Chondrocyte (in vitro differentiated cells): Measurements from ENCODE around the gene ABAT. TPM values are rescaled to one million over a fixed set of nuclear protein-coding genes. Genes with fewer than 3 reads are reported as not detected.

Source experiments
- DNase-seq: peaks from one replicate; pipeline ENCODE4 v3.0.0; 2021; ENCODE audit warnings: mixed read lengths, low spot score
- H3K27ac Mint-ChIP-seq: one replicate; pipeline ENCODE4 v1.8.0; 2021; ENCODE audit warnings: mild to moderate bottlenecking, moderate library complexity, mixed read lengths; ENCODE audit not compliant: unreplicated experiment
- H3K27me3 Mint-ChIP-seq: 2 replicates; pipeline ENCODE4 v1.8.0; 2021; ENCODE audit warnings: low read depth, mixed read lengths
- H3K36me3 Mint-ChIP-seq: 2 replicates; pipeline ENCODE4 v1.8.0; 2021; ENCODE audit warnings: low read depth, mixed read lengths
- H3K4me1 Mint-ChIP-seq: 2 replicates; pipeline ENCODE4 v1.8.0; 2021; ENCODE audit warnings: low read depth, mild to moderate bottlenecking, mixed read lengths
- H3K4me3 Mint-ChIP-seq: one replicate; pipeline ENCODE4 v1.8.0; 2021; ENCODE audit warnings: mild to moderate bottlenecking, moderate library complexity, mixed read lengths; ENCODE audit not compliant: unreplicated experiment
- H3K9me3 Mint-ChIP-seq: 2 replicates; pipeline ENCODE4 v1.8.0; 2021; ENCODE audit warnings: low read depth, mixed read lengths
- total RNA-seq: library from RNA; stranded (reverse); gene quantifications from 3 replicates; pipeline ENCODE4 v1.2.1, GENCODE V29; 2021
- TF ChIP-seq, protein P1 (sequence below): fragments of 200-600 bp; sonication (generic); IDR thresholded peaks from 2 replicates; pipeline ENCODE4 v1.5.0; 2021; ENCODE audit warnings: antibody characterized with exemption, mild to moderate bottlenecking, moderate library complexity

The ABAT gene
- total RNA-seq, 1 donor from 2014 or later = 2.1 TPM

GRCh38 chr16:8762254-8762653 lies 87.8 kb downstream of the ABAT start:
- Mint-ChIP-seq H3K4me3 (no peak overlapping the region), H3K9me3 (no peaks in the 10 kb centered on the region), H3K27me3 (no peaks in the 10 kb centered on the region), H3K4me1 (no peaks in the 10 kb centered on the region), H3K27ac (no peak overlapping the region), H3K36me3 (no peaks in the 10 kb centered on the region)
- no peak for DNase-seq
- TF ChIP-seq, protein P1, sequence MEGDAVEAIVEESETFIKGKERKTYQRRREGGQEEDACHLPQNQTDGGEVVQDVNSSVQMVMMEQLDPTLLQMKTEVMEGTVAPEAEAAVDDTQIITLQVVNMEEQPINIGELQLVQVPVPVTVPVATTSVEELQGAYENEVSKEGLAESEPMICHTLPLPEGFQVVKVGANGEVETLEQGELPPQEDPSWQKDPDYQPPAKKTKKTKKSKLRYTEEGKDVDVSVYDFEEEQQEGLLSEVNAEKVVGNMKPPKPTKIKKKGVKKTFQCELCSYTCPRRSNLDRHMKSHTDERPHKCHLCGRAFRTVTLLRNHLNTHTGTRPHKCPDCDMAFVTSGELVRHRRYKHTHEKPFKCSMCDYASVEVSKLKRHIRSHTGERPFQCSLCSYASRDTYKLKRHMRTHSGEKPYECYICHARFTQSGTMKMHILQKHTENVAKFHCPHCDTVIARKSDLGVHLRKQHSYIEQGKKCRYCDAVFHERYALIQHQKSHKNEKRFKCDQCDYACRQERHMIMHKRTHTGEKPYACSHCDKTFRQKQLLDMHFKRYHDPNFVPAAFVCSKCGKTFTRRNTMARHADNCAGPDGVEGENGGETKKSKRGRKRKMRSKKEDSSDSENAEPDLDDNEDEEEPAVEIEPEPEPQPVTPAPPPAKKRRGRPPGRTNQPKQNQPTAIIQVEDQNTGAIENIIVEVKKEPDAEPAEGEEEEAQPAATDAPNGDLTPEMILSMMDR = no peak

DNA sequence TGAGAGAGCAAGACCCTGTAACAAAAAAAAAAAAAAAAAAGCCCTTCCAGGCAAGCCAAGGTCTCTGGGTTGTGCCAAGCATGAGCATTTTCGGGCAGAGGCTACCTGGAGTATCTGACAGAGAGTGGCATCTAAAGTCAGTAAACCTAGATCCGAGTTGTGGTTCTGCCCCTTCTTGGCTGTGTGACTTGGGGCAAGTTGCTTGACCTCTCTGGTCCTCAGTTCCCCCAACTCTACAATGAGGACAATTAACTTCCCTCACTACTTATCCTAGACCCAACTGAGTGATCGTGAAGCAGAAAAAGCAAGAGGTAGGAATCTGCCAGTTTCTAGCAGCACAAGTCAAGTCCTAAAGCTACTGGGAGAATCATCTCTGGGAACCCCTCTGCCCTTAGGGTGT lies 88.7 kb downstream of the ABAT start:
- Mint-ChIP-seq H3K27ac (no peak overlapping the region), H3K4me3 (no peak overlapping the region), H3K27me3 (no peaks in the 10 kb centered on the region), H3K9me3 (no peaks in the 10 kb centered on the region), H3K36me3 (no peaks in the 10 kb centered on the region), H3K4me1 (no peaks in the 10 kb centered on the region)
- TF ChIP-seq, protein P1 = no peak
- no peak for DNase-seq

DNA sequence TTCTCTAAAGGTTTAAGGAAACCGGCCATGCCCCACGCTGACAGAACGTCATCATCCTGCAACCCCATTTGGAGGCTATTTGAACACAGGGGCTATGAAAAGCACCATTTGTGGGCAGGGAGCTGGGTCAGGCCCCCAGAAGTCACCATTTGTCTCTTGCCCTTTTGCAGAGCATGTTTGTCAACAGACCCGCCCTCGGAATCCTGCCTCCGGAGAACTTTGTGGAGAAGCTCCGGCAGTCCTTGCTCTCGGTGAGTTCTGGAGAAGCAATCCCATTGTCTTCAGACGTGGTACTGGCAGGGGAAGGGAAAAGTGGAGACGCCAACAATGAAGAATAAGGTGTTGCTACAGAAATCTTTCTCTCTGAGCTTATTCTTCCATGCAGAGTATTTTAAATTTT lies 89.5 kb downstream of the ABAT start:
- Mint-ChIP-seq H3K9me3 (no peaks in the 10 kb centered on the region), H3K4me3 (no peak overlapping the region), H3K27ac (no peak overlapping the region), H3K4me1 (no peaks in the 10 kb centered on the region), H3K27me3 (no peaks in the 10 kb centered on the region), H3K36me3 (no peaks in the 10 kb centered on the region)
- DNase-seq = peak; percentile 39
- TF ChIP-seq, protein P1 = no peak

DNA sequence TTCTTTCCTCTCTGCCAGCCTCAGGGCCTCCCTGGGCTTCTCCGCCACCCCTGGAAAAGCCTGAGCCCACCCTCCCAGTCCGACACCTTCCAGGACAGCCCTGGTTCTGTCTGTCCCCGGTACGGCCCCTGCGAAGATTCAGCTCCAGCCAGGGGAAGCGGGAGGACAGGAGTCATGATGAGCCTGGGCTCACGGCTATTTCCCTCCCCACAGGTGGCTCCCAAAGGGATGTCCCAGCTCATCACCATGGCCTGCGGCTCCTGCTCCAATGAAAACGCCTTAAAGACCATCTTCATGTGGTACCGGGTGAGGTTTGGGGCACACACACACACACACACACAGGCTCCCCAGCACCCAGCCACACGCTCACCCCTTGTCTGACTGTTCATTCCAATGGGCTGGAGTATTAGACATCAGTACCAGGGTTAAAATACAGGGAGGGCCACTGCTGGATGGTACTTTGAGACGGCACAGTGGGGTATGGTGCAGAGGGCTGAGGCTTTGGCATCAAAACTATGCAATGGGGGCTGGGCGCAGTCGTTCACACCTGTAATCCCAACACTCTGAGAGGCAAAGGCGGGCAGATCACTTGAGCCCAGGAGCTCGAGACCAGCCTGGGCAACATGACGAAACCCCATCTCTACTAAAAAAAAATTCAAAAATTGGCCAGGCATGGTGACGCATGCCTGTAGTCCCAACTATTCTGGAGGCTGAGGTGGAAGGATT lies 90.3 kb downstream of the ABAT start:
- peak; percentile 89 for DNase-seq
- H3K27ac Mint-ChIP-seq = no peak overlapping the region
- TF ChIP-seq, protein P1 = no peak
- no peak overlapping the region for H3K4me3 Mint-ChIP-seq
- no peaks in the 10 kb centered on the region for H3K27me3 Mint-ChIP-seq
- H3K4me1 Mint-ChIP-seq = no peaks in the 10 kb centered on the region
- no peaks in the 10 kb centered on the region for H3K36me3 Mint-ChIP-seq
- no peaks in the 10 kb centered on the region for H3K9me3 Mint-ChIP-seq

DNA sequence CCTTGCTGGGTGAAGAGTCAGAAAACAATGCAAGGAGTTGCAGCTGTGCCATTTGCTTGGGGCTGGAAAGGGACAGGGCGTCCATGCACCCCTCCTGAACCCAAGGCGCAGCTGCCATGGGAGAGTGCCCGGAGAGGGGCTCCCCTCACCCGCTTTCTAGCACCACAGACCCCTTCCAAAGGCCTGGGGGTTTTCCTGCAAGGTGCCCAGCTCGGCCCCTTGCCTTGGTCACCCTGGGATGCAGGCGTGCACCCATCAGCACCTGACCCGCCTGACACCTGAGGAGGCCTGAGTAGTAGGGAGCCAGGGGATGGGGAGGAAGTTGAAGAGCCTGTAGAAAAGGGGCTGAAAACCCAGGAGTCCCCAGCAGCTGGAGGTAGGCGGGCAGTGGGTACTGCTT lies 92.8 kb downstream of the ABAT start:
- DNase-seq = peak; percentile 72
- H3K27me3 Mint-ChIP-seq = no peaks in the 10 kb centered on the region
- TF ChIP-seq, protein P1 = no peak
- H3K9me3 Mint-ChIP-seq = no peaks in the 10 kb centered on the region
- H3K27ac Mint-ChIP-seq = no peak overlapping the region
- H3K4me3 Mint-ChIP-seq = no peak overlapping the region
- H3K36me3 Mint-ChIP-seq = no peaks in the 10 kb centered on the region
- H3K4me1 Mint-ChIP-seq = no peaks in the 10 kb centered on the region
